Spleen (tissue), 7 donors: ENCODE measurements around the gene RNF180.

Experiments used
- CTCF ChIP-seq, 11 experiments: fragments of 200-600 bp in 7 of 11; fragments of 450-650 bp in 4 of 11; sonication (generic) in 4 of 11; IDR thresholded peaks in 8 of 11; conservative IDR thresholded peaks in 3 of 11; 1 replicate in 7 of 11; 2 replicates in 4 of 11; pipeline versions ENCODE4 v1.4.0 to v1.8.0; 2016 to 2021; ENCODE audit warnings: antibody characterized with exemption in 11 of 11, inconsistent platforms in 4 of 11, mild to moderate bottlenecking in 1 of 11
- POLR2A ChIP-seq, 3 donors: fragments of 450-650 bp; IDR thresholded peaks; one replicate each; pipeline ENCODE4 v1.5.1; 2017; ENCODE audit warnings: antibody characterized with exemption in 3 of 3, mild to moderate bottlenecking in 1 of 3
- POLR2AphosphoS5 ChIP-seq, 3 donors: sonication (generic); formaldehyde crosslinking; IDR thresholded peaks; one replicate each; pipeline ENCODE4 v1.5.1; 2017; ENCODE audit warnings: antibody characterized with exemption in 3 of 3
- donor health status: DM: no; HTN: no; CAD: no; lungs with moderate emphysema.
- donor health status: DM: no; HTN: no; CAD: no.
- donor health status: DM: no; HTN: no; CAD: no.

GRCh38 chr5:64210866-64211265, 45.2 kb downstream of the RNF180 start:
- TF ChIP-seq CTCF (IDR thresholded peaks at IDR 0.05 in 8 of 11, conservative IDR thresholded peaks at IDR 0.05 in 3 of 11) (no peak), POLR2A (IDR thresholded peaks at IDR 0.05) (no peak), POLR2AphosphoS5 (IDR thresholded peaks at IDR 0.05) (no peak)
